ENCODE data around the gene TSFM. TPM values are rescaled to one million over a fixed set of nuclear protein-coding genes. Genes with fewer than 3 reads are reported as not detected.

Gene TSFM
- total and polyA plus RNA-seq, 2 of the 13 experiments (the other 11 are each of a cell fraction or from before 2014, with no cell fraction given), result 29.8 to 68.3 TPM

- no peak for TF ChIP-seq TFDP1 (CRISPR knock-in tag; IDR thresholded peaks at IDR 0.05; ENCODE audit: borderline replicate concordance)
- no peak for TF ChIP-seq RNF219 (CRISPR knock-in tag; IDR thresholded peaks at IDR 0.05)
- TF ChIP-seq IKZF4 (CRISPR knock-in tag; IDR thresholded peaks at IDR 0.05; ENCODE audit: borderline replicate concordance, low read depth, not compliant biosample characterization), result no peak
- no peak for TF ChIP-seq REPIN1 (CRISPR knock-in tag; IDR thresholded peaks at IDR 0.05; ENCODE audit: borderline replicate concordance, low read depth)
- no peak for TF ChIP-seq ATF6 (CRISPR knock-in tag; conservative IDR thresholded peaks at IDR 0.05)
- no peak for TF ChIP-seq FOXP4 (CRISPR knock-in tag; IDR thresholded peaks at IDR 0.05)
- TF ChIP-seq SP4 (CRISPR knock-in tag; IDR thresholded peaks at IDR 0.05), result no peak
- no peak for TF ChIP-seq TIGD3 (CRISPR knock-in tag; IDR thresholded peaks at IDR 0.05; ENCODE audit: borderline replicate concordance)
- no peak for TF ChIP-seq SIN3A (IDR thresholded peaks at IDR 0.05; ENCODE audit: borderline replicate concordance, low read depth, low read length)
- no peak for TF ChIP-seq PTBP1 (IDR thresholded peaks at IDR 0.05; ENCODE audit: low read depth, low read length, poor library complexity, severe bottlenecking)
- peak; percentile 73 for TF ChIP-seq GATAD2A (CRISPR knock-in tag; IDR thresholded peaks at IDR 0.05)
- TF ChIP-seq ZNF510 (CRISPR knock-in tag; IDR thresholded peaks at IDR 0.05; ENCODE audit: low read depth), result no peak
- no peak for TF ChIP-seq MYNN (CRISPR knock-in tag; IDR thresholded peaks at IDR 0.05; ENCODE audit: low read depth)
- no peak for TF ChIP-seq NFIC (IDR thresholded peaks at IDR 0.05; ENCODE audit: low read length)
- TF ChIP-seq REL (CRISPR knock-in tag; conservative IDR thresholded peaks at IDR 0.05), result no peak
- no peak for TF ChIP-seq ZNF761 (CRISPR knock-in tag; conservative IDR thresholded peaks at IDR 0.05)
- TF ChIP-seq JDP2 (CRISPR knock-in tag; IDR thresholded peaks at IDR 0.05; ENCODE audit: borderline replicate concordance), result no peak
- no peak for TF ChIP-seq NFE2L2 (IDR thresholded peaks at IDR 0.05; ENCODE audit: low read length)
These were observed 31.6 kb downstream of the TSFM start (continued) for GRCh38 chr12:57813971-57814772.
